ENCODE measurements around the gene PTGER2. TPM values are rescaled to one million over a fixed set of nuclear protein-coding genes. Genes with fewer than 3 reads are reported as not detected.

PTGER2 gene
- total and polyA plus RNA-seq, 2 of the 8 experiments (the other 6 are each of a cell fraction or from before 2014, with no cell fraction given): 1.2 TPM

GRCh38 chr14:52312931-52313355 lies 1.2 kb upstream of the PTGER2 start:
- Histone ChIP-seq H2BK15ac (ENCODE audit: low read length) (no peak overlapping the region), H3K27me3 (replicated peaks in 1 of 4; ENCODE audit: control insufficient read depth in 3 of 4, extremely low read depth in 1 of 4, insufficient read depth in 3 of 4, low read length in 3 of 4) (peaks cover 33 to 49% (median 45%) of the 10 kb centered on the region in 4 experiments), H2AFZ (ENCODE audit: low read length) (no peak overlapping the region), H3K23me2 (ENCODE audit: low read depth, low read length) (peaks cover 17% of the 10 kb centered on the region), H3K56ac (replicated peaks; ENCODE audit: insufficient read length, low read depth, low read length) (no peak overlapping the region), H3K4me1 (replicated peaks in 1 of 4; ENCODE audit: control insufficient read depth in 3 of 4, insufficient read depth in 4 of 4, low read length in 3 of 4) (peaks cover 3 to 10% (median 6%) of the 10 kb centered on the region in 4 experiments), H3K9me3 (ENCODE audit: insufficient read depth in 2 of 2, low read depth in 1 of 2, low read length in 1 of 2) (no peaks in the 10 kb centered on the region), H2BK12ac (ENCODE audit: low read depth, low read length) (no peak overlapping the region), H2BK5ac (ENCODE audit: low read depth, low read length) (no peak overlapping the region), H3K4me2 (ENCODE audit: insufficient read depth in 1 of 2, low read depth in 2 of 2, low read length in 2 of 2) (peak overlapping the region; percentile 96 to 99; a peak in 1 of 4 replicates), H3K79me1 (ENCODE audit: low read depth, low read length) (no peaks in the 10 kb centered on the region), H3K23ac (ENCODE audit: insufficient read length) (no peak overlapping the region), H4K20me1 (replicated peaks in 1 of 2; ENCODE audit: control insufficient read depth in 1 of 2, insufficient read depth in 2 of 2, low read length in 2 of 2) (no peaks in the 10 kb centered on the region), H4K5ac (ENCODE audit: insufficient read length, low read depth, low read length) (no peak overlapping the region), H3K4ac (replicated peaks; ENCODE audit: insufficient read length, low read depth, low read length) (no peak overlapping the region), H3K79me2 (ENCODE audit: control insufficient read depth in 1 of 2, insufficient read depth in 2 of 2, low read length in 2 of 2) (no peaks in the 10 kb centered on the region), H3K4me3 (ENCODE audit: extremely low read depth in 1 of 4, insufficient read depth in 2 of 4, low read depth in 3 of 4, low read length in 4 of 4) (no peak overlapping the region), H2BK20ac (ENCODE audit: low read length) (no peak overlapping the region), H2AK5ac (ENCODE audit: low read depth, low read length) (no peak overlapping the region), H3K9ac (replicated peaks in 1 of 4; ENCODE audit: extremely low read depth in 1 of 4, low read depth in 3 of 4, low read length in 3 of 4) (no peak overlapping the region), H2BK120ac (replicated peaks; ENCODE audit: low read depth, low read length) (no peak overlapping the region), H3K14ac (ENCODE audit: insufficient read length) (no peak overlapping the region), H3K36me3 (ENCODE audit: control insufficient read depth in 2 of 4, insufficient read depth in 4 of 4, low read length in 3 of 4) (no peaks in the 10 kb centered on the region), H4K8ac (ENCODE audit: extremely low read depth, insufficient read depth, low read length) (no peak overlapping the region), H4K91ac (replicated peaks; ENCODE audit: insufficient read length, low read length) (no peak overlapping the region), H3K18ac (ENCODE audit: extremely low read depth, low read length) (no peak overlapping the region), H3K27ac (ENCODE audit: low read depth, low read length) (no peak overlapping the region)
- no peak for FAIRE-seq
- no peak for DNase-seq (ENCODE audit: low read depth in 1 of 2, low spot score in 2 of 2)
- ChIA-PET CTCF (ENCODE audit: partially characterized antibody) (no interaction called here), POLR2A (ENCODE audit: partially characterized antibody) (no interaction called here)
- WGBS, 2 experiments (ENCODE audit: extremely low coverage in 1 of 2, insufficient coverage in 1 of 2, insufficient read length in 1 of 2, insufficient replicate concordance in 2 of 2, low coverage in 1 of 2, low lambda C conversion rate in 2 of 2, missing lambda C conversion rate in 1 of 2): 79% methylated on average over 5 of the region's 5 CpGs; no CpG with 5 or more reads in 1 of the 2 experiments
- no peak for TF ChIP-seq USF2 (IDR thresholded peaks at IDR 0.05; ENCODE audit: low read length)
- no peak for TF ChIP-seq GTF2F1 (IDR thresholded peaks at IDR 0.05; ENCODE audit: borderline replicate concordance, low read depth, low read length)
- TF ChIP-seq TBP (IDR thresholded peaks at IDR 0.05; ENCODE audit: low read depth, low read length): no peak
- no peak for TF ChIP-seq EZH2 (IDR thresholded peaks at IDR 0.05; ENCODE audit: low read depth, low read length, severe bottlenecking)
- no peak for TF ChIP-seq CHD1 (IDR thresholded peaks at IDR 0.05; ENCODE audit: low read depth, low read length)
